ENCODE measurements around the gene PRPS2.

PRPS2 gene

GRCh38 chrX:12767856-12768255 is 23.4 kb upstream of the PRPS2 start:
- DNase-seq (ENCODE audit: low read depth, low spot score): no peak
- in situ Hi-C loops (cut with HindIII; ENCODE audit: low sequenced_read_pairs): no loop called here
- H3K4me3 ChIP-seq (ENCODE audit: low read depth, low read length): no peak overlapping the region
- TF ChIP-seq CTCF (IDR thresholded peaks at IDR 0.05; ENCODE audit: low read depth, low read length): no peak

- no peak for TF ChIP-seq CTCF (IDR thresholded peaks at IDR 0.05; ENCODE audit: low read depth, low read length)
- in situ Hi-C loops (cut with HindIII; ENCODE audit: low sequenced_read_pairs): no loop called here
- no peak overlapping the region for H3K4me3 ChIP-seq (ENCODE audit: low read depth, low read length)
- DNase-seq (ENCODE audit: low read depth, low spot score): no peak
Observed at GRCh38 chrX:12768491-12768890, 22.7 kb upstream of the PRPS2 start.

DNA sequence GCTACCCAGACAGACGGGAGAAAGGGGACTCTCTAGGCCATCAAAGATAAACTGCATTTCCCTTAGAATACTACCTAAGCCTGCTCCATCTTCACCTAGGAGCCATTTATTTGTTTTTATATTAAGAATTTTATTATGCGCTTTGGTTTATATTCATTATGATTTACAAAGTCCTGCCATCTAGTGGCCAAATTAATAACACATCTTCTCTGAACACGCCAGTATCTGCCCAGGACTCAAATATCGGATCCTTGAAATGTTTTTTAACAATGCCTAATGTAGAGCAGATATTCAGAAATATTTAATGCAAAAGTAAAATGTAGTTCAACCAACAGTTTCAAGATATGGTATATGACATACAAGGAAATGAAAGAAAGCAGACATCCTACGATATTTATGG is 20.8 kb upstream of the PRPS2 start:
- DNase-seq (ENCODE audit: low read depth, low spot score): peak; percentile 32
- in situ Hi-C loops (cut with HindIII; ENCODE audit: low sequenced_read_pairs): no loop called here
- TF ChIP-seq CTCF (IDR thresholded peaks at IDR 0.05; ENCODE audit: low read depth, low read length): peak; percentile 45
- no peak overlapping the region for H3K4me3 ChIP-seq (ENCODE audit: low read depth, low read length)

- peak; percentile 5 for DNase-seq (ENCODE audit: low read depth, low spot score)
- peak; percentile 76 for TF ChIP-seq CTCF (IDR thresholded peaks at IDR 0.05; ENCODE audit: low read depth, low read length)
- in situ Hi-C loops (cut with HindIII; ENCODE audit: low sequenced_read_pairs): no loop called here
- H3K4me3 ChIP-seq (ENCODE audit: low read depth, low read length): no peak overlapping the region
Observed at GRCh38 chrX:12771445-12772069, 19.7 kb upstream of the PRPS2 start.

- no peak for TF ChIP-seq CTCF (IDR thresholded peaks at IDR 0.05; ENCODE audit: low read depth, low read length)
- in situ Hi-C loops (cut with HindIII; ENCODE audit: low sequenced_read_pairs): no loop called here
- no peak for DNase-seq (ENCODE audit: low read depth, low spot score)
- no peak overlapping the region for H3K4me3 ChIP-seq (ENCODE audit: low read depth, low read length)
Observed at GRCh38 chrX:12777670-12778069, 13.5 kb upstream of the PRPS2 start.

GRCh38 chrX:12779534-12779933 is 11.7 kb upstream of the PRPS2 start:
- no peak for DNase-seq (ENCODE audit: low read depth, low spot score)
- no peak overlapping the region for H3K4me3 ChIP-seq (ENCODE audit: low read depth, low read length)
- TF ChIP-seq CTCF (IDR thresholded peaks at IDR 0.05; ENCODE audit: low read depth, low read length): no peak
- in situ Hi-C loops (cut with HindIII; ENCODE audit: low sequenced_read_pairs): no loop called here

DNA sequence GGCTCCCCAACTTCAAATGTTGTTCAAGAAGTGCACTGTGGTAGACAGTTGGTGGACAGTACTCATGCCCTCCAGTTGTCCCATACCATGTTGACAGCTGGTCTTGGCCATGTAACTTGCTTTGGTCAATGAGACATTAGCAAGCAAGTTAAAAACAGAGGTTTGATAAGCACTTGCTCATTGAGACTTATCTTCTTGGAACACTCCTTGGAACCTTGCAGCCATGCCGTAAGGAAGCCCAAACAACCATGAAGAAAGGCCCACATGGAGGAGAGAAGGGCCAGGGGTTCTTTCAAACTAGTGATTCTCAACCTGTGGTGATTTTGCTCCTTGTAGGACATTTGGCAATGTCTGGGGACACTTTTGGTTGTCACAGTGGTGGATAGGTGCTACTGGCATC is 2.6 kb upstream of the PRPS2 start:
- H3K4me3 ChIP-seq (ENCODE audit: low read depth, low read length): no peak overlapping the region
- no peak for DNase-seq (ENCODE audit: low read depth, low spot score)
- no peak for TF ChIP-seq CTCF (IDR thresholded peaks at IDR 0.05; ENCODE audit: low read depth, low read length)
- in situ Hi-C loops (cut with HindIII; ENCODE audit: low sequenced_read_pairs): no loop called here

All from astrocyte of the spinal cord (primary cell).